ENCODE data around the gene HYAL1.
"Not testable (repeated sequence)": the region's sequence is repeated elsewhere in the genome, so short reads cannot be mapped to it uniquely, and the experiment has no call there.

HYAL1 gene

DNA sequence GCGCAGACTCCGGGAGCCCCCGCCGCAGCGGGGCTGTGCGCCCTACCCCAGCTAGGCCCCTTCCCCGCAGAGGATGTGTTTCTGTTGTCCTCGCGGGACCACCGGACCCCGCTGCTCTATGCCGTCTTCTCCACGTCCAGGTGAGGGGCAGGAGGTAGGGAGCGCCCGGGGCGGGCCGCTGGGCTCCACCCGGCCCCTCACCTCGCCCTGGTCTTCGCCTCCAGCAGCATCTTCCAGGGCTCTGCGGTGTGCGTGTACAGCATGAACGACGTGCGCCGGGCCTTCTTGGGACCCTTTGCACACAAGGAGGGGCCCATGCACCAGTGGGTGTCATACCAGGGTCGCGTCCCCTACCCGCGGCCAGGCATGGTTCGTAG is 29.7 kb downstream of the HYAL1 start:
- H3K4me3 ChIP-seq (ENCODE audit: low read depth, low read length), result no peak overlapping the region
- TF ChIP-seq CTCF (IDR thresholded peaks at IDR 0.05; ENCODE audit: low read depth, low read length), result no peak

GRCh38 chr3:50272911-50273688 is 30.3 kb downstream of the HYAL1 start:
- TF ChIP-seq CTCF (IDR thresholded peaks at IDR 0.05; ENCODE audit: low read depth, low read length), result peak; percentile 84
- H3K4me3 ChIP-seq (ENCODE audit: low read depth, low read length), result peak overlapping the region; percentile 11

DNA sequence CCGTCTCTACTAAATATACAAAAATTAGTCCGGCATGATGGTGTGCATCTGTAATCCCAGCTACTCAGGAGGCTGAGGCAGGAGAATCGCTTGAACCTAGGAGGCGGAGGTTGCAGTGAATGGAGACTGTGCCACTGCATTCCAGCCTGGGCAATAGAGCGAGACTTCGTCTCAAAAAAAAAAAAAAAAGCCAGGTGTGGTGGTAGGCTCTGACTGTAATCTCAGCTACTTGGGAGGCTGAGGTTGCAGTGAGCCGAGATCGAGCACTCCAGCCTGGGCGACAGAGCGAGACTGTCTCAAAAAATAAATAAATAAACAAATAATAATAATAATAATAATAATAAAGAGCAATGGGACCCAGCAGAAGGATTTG is 30.9 kb downstream of the HYAL1 start:
- H3K4me3 ChIP-seq (ENCODE audit: low read depth, low read length), result not testable (repeated sequence)

- TF ChIP-seq CTCF (IDR thresholded peaks at IDR 0.05; ENCODE audit: low read depth, low read length), result no peak
Measured at GRCh38 chr3:50271314-50271936, 31.9 kb downstream of the HYAL1 start.

GRCh38 chr3:50270422-50271224 is 32.8 kb downstream of the HYAL1 start:
- no peak for TF ChIP-seq CTCF (IDR thresholded peaks at IDR 0.05; ENCODE audit: low read depth, low read length)
- peak overlapping the region; percentile 56 for H3K4me3 ChIP-seq (ENCODE audit: low read depth, low read length)

More at GRCh38 chr3:50271314-50271936, 31.9 kb downstream of the HYAL1 start:
- no peak overlapping the region for H3K4me3 ChIP-seq (ENCODE audit: low read depth, low read length)

- no peak for TF ChIP-seq CTCF (IDR thresholded peaks at IDR 0.05; ENCODE audit: low read depth, low read length)
- H3K4me3 ChIP-seq (ENCODE audit: low read depth, low read length), result peak overlapping the region; percentile 56
Measured at GRCh38 chr3:50269977-50270413, 33.4 kb downstream of the HYAL1 start.

DNA sequence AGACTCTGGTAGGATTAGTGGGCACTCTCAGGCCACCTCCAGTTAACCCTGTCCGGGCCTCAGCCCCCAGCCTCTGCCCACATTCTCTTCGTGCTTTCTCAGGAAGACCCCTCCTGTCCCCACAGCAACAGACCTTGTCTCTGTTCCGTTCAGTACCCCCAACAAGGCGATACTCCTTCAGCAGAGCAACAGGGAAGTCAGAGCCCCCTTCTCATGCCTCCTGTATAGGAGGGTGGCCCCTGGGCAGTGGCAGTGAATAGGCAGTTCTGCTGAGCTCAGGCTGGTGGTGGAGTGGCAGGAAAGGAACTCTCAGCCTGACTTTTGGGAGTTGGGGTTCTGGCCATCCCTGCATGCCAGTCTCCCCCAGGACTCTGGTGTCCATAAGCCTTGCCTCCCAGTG is 33.9 kb downstream of the HYAL1 start:
- no peak for TF ChIP-seq CTCF (IDR thresholded peaks at IDR 0.05; ENCODE audit: low read depth, low read length)
- H3K4me3 ChIP-seq (ENCODE audit: low read depth, low read length), result peak overlapping the region; percentile 56

Measured in WI38 (cell line).